SK-N-MC (cell line): ENCODE data around the gene ZER1.

Experiments
- EZH2 ChIP-seq: fragments of 200-600 bp; sonication (generic); IDR thresholded peaks from one replicate; pipeline ENCODE4 v1.6.1; 2017; ENCODE audit warnings: antibody characterized with exemption
- FOXP2 ChIP-seq: optimal IDR thresholded peaks from 2 replicates; pipeline ENCODE3; 2011; ENCODE audit warnings: mild to moderate bottlenecking, moderate library complexity; ENCODE audit not compliant: insufficient read depth; ENCODE audit errors: extremely low read length, control extremely low read depth
- POLR2AphosphoS5 ChIP-seq: IDR thresholded peaks from 2 replicates; pipeline ENCODE4 v1.6.1; 2012; ENCODE audit warnings: mild to moderate bottlenecking, low read depth, low read length, borderline replicate concordance

GRCh38 chr9:128798896-128799295, 27.2 kb upstream of the ZER1 start:
- no peak for TF ChIP-seq EZH2
- TF ChIP-seq POLR2AphosphoS5, result no peak
- no peak for TF ChIP-seq FOXP2
